Endometrial microvascular endothelial cells (primary cell): ENCODE results near the gene DEDD2. TPM values are rescaled to one million over a fixed set of nuclear protein-coding genes. Genes with fewer than 3 reads are reported as not detected.

Source experiments
- in situ Hi-C: cut with HindIII; loops from 2 replicates; pipeline ENCODE4 v1.10.0; 2017; ENCODE audit warnings: low sequenced_read_pairs, low pct_unique_long_range_greater_than_20kb; ENCODE audit errors: inconsistent ontology term
- total RNA-seq: library from RNA; depleted of rRNA; stranded (reverse); fragments of >200 nt; gene quantifications from one replicate; pipeline ENCODE4 v1.2.3, GENCODE V29; 2015; ENCODE audit errors: inconsistent ontology term

Gene DEDD2
- total RNA-seq, 1 donor from 2014 or later = 46.6 TPM

DNA sequence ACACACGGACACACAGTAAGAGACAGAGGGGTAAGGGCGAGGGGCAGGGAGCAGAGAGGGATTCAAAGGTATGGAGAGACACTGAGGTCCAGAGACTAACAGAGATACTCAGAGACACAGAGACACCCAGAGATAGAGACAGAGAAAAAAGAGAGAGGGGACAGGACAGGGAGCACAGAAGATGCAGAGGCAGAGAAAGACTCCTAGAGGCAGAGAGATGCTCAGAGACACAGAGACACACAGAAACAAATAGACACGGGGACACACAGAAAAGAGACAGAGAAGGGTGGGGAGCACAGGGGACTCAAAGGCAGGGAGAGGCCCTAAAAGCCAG is 39.8 kb downstream of the DEDD2 start:
- in situ Hi-C loops = no loop called here

DNA sequence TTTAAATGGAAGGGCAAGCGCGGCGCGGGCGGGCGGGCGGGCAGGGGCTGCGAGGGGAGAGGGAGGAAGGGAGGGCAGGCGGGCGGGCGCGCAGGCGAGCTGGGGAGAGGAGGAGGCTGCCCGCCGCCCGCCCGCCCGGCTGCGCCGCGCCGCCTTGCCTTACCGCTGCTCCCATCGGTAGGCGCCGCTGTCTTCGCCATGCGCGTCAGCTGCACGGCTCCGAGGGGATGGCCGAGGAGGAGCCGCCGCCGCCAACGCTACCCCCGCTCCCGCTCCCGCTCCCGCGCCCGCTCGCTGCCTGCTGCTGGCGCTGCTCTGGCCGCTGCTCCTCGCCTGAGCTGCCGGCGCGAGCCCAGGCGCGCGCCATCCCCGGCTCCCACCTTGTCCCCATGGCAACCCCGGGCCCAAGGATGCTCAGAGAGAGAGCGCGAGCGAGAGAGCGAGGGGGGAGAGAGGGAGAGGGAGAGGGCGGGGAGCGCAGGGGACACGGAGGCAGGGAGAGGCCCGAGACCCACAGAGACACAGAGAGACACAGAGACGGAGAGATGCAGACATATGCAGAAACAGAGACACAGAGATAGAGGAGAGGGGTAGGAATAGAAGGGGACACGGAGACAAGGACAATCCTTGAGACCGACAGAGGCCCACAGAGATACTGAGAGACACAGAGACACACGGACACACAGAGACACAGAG is 40.3 kb downstream of the DEDD2 start:
- in situ Hi-C loops = no loop called here

GRCh38 chr19:42176649-42176989 is 40.9 kb downstream of the DEDD2 start:
- in situ Hi-C loops = no loop called here

GRCh38 chr19:42175952-42176648 is 41.4 kb downstream of the DEDD2 start:
- in situ Hi-C loops = no loop called here

DNA sequence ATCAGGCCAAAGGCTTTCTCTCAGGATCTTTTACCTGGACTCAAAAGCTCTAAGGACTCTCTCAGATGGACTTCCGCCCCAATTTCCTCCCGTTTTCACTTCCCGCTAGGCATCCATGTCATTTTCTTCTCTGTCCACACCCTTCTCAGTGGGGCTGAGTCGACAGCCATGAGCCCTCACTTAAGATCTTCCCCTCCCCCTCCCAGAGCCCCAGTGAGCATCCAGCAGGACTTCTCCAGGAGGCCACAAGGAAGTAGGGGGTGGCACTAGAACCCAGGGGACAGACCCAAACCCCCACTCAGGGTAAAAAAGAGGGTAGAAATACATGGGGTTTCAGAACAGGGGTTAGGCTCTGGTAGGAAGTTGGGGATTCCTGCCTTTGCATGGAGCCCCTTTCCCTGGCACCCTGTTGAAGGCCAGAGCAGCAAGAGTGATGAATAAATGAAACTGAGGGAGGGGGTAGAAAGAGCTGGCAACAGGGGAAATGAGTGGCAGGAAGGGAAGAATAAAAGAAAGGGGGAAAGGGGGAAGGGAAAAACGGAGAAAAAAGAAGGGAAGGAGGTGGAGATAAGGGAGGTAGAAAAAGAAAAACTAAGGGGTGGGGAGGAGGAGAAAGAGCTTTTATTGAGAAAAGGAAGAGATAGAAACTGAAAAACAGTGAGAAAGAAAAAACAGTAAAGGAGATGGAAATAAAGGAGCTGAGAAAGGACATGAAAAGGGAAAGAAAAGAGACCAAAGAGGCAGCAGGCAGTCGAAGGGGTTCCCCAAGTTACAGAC is 42.3 kb downstream of the DEDD2 start:
- in situ Hi-C loops = no loop called here

- in situ Hi-C loops = no loop called here
These were observed 43.3 kb downstream of the DEDD2 start for GRCh38 chr19:42174188-42174587.

- in situ Hi-C loops = no loop called here
These were observed 43.8 kb downstream of the DEDD2 start for GRCh38 chr19:42173695-42174094.

DNA sequence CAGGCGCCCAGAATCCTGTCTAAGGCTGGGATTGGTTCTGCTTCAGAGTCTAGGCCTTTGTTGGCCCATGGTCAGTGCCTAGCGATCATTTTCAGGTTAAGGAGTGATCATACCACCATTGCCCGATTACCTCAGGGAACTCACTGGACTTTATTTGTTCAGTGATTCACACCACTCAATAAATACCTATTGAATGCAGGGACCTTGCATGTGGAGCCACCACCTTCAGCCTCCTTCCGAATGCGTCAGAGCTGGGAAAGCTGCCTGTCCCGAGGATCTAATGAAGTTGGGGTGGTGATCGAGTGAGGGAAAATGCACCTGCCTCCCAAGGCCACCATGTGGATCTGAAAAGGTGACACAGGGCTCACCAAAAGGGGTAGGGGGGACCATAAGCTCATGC is 45.2 kb downstream of the DEDD2 start:
- in situ Hi-C loops = no loop called here

DNA sequence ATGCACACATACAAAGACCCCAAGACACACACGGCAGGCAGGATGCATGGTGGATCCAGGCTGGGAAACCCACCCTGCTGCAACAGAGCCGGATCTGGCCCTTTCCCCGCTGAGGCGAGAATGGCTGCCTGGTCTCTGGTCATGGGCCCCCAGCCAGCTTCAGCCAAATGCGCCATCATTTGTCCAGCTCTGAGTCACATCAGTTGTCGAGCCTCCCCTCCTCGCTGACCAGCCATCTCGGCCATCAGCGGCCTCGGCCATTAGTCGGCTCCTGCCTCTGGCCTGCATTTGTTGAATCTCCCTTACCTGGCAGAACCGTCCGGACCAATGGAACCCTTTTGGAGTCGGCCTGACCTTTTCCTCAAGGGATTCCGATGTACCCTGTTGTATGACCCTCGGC is 46.8 kb downstream of the DEDD2 start:
- in situ Hi-C loops = no loop called here

DNA sequence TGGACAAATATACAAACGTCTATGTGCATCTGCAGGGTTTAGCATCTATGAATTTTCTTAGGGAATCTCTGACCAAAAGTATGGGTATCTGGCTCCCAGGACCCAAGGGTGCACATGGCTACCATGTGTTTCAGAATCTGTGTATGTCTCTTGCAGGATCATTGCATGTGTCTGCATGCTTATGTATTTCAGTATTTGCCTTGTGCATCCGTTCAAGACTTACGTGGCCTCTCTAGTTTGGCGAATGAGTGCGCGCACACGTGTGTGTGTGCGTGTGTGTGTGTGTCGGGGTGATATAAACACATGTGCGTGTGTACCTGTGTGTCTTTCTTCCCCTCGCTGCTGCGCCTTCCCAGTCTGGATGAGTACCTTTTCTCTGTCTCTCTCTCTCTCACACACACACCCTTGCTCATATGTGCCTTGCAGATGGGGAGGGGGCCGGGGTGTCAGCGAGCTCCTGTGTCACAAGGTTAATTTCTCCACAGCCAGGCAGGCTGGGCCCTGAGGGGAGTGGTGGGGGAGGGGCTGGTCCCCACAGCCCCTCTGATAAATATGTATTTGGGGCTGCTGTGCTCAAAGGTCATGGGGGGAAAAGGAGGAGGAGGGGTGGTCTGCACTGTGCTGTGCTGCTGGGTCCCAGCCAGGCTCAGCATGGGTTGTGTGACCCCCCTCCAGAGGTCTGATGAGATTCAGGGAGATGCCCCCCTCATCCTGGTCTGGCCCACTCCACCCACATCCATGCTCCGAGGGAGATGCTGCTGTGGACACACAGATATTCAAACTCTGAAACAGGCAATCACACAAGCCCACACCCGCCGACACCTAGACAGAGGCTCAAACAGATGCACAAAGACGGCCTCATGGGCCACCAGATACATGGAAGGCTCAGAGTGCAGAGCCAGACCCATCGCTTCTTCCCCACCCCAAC is 47.7 kb downstream of the DEDD2 start:
- in situ Hi-C loops = no loop called here

- in situ Hi-C loops = no loop called here
These were observed 49.3 kb downstream of the DEDD2 start for GRCh38 chr19:42168206-42168605.

GRCh38 chr19:42166316-42166715 is 51.2 kb downstream of the DEDD2 start:
- in situ Hi-C loops = no loop called here

- in situ Hi-C loops = no loop called here
These were observed 52.3 kb downstream of the DEDD2 start for GRCh38 chr19:42165146-42165545.

DNA sequence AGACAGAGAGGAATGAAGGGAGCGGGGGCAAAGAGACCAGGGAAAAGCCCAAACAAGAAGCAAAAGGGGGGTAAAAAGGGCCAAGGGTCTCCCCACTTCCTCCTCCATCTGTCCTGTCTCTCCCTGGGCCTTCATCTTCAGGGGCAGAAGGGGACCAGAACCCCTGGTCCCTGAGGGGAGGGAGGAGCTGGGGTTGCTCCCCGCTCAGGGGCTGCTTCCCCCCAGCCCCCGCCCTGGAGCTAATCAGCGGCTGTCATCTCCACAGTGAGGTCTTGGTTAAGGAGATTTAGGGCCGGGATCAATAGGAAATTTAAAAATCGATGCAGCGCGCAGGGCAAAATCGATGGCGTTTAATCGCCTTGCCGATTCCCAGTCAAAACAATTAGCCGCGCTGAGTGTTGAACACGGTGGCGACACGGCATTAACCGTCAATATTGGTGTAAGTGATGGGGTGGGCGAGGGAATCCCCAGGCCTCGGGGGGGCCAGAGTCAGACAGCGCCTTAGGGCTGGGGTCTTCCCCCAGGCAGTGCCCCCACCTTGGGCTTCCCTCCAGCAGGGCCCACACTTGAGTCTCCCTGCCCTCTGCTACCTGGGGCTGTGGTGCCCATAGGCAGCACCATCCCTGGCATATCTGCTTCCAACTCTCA is 55.7 kb downstream of the DEDD2 start:
- in situ Hi-C loops = no loop called here

DNA sequence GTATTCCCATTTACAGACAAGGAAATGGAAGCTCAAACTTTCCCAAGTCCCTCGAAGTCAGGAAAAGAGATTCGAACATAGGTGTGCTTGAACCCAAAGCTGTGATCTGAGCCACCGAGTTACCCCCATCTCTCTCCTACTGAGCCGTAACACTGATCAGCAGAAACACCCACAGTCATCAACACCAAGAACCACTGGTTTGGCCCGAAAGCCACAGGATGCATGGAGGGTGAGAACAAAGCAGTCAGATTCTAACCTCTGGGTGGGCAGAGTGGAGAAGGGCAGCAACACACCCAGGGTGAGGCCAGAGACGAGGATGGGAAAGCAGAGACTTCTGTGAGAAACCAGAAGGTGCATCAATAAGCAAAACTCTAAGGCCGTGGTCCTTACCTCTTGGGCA is 57.5 kb downstream of the DEDD2 start:
- in situ Hi-C loops = no loop called here

DNA sequence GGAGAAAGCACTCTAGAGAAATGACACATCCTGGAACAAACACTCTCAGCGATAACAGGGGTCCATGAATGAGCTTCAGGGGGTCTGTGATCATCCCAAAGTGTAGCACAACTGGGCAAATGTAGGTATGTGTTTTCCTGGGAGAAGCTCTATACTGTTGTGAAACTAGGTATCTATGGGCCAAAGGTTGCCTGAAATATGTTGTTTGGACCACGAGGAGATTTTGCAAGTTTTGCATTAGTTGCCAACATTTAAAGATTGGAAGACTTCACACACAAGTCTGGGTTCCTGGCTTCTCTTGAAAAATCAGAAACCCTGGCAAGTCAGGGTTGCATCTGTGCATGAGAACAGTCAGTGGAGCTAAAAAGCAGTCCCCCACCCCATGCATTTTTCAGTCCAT is 58.6 kb downstream of the DEDD2 start:
- in situ Hi-C loops = no loop called here

DNA sequence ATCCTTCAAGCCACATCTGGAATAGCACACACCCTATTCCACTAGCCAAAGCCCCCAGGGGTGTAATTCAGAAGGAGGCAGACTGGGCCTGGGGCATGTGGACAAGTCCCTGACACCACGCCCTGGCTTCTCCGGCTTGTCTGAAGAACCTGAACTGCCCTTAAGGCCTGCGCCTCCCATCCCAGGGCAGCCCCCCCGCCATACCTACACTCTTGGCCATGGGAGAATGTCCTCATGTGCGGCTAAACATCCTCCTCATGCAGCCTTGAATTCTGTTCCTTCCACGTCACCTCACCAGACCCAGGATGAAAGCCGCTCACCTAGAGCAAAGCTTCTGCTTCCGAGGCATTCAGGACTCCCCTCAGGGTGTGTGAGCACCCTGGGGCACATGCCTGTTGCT is 60.9 kb downstream of the DEDD2 start:
- in situ Hi-C loops = no loop called here

GRCh38 chr19:42155796-42156195 is 61.7 kb downstream of the DEDD2 start:
- in situ Hi-C loops = no loop called here
